Chondrocyte (in vitro differentiated cells): ENCODE measurements around the gene FERMT3. TPM values are rescaled to one million over a fixed set of nuclear protein-coding genes. Genes with fewer than 3 reads are reported as not detected.

Experiments
- DNase-seq: peaks from one replicate; pipeline ENCODE4 v3.0.0; 2021; ENCODE audit warnings: mixed read lengths, low spot score
- H3K27ac Mint-ChIP-seq: one replicate; pipeline ENCODE4 v1.8.0; 2021; ENCODE audit warnings: mild to moderate bottlenecking, moderate library complexity, mixed read lengths; ENCODE audit not compliant: unreplicated experiment
- H3K27me3 Mint-ChIP-seq: 2 replicates; pipeline ENCODE4 v1.8.0; 2021; ENCODE audit warnings: low read depth, mixed read lengths
- H3K36me3 Mint-ChIP-seq: 2 replicates; pipeline ENCODE4 v1.8.0; 2021; ENCODE audit warnings: low read depth, mixed read lengths
- H3K4me1 Mint-ChIP-seq: 2 replicates; pipeline ENCODE4 v1.8.0; 2021; ENCODE audit warnings: low read depth, mild to moderate bottlenecking, mixed read lengths
- H3K4me3 Mint-ChIP-seq: one replicate; pipeline ENCODE4 v1.8.0; 2021; ENCODE audit warnings: mild to moderate bottlenecking, moderate library complexity, mixed read lengths; ENCODE audit not compliant: unreplicated experiment
- H3K9me3 Mint-ChIP-seq: 2 replicates; pipeline ENCODE4 v1.8.0; 2021; ENCODE audit warnings: low read depth, mixed read lengths
- total RNA-seq: library from RNA; stranded (reverse); gene quantifications from 3 replicates; pipeline ENCODE4 v1.2.1, GENCODE V29; 2021
- TF ChIP-seq, protein P1 (sequence below): fragments of 200-600 bp; sonication (generic); IDR thresholded peaks from 2 replicates; pipeline ENCODE4 v1.5.0; 2021; ENCODE audit warnings: antibody characterized with exemption, mild to moderate bottlenecking, moderate library complexity

FERMT3 gene
- total RNA-seq, 1 donor from 2014 or later = 1.5 TPM

DNA sequence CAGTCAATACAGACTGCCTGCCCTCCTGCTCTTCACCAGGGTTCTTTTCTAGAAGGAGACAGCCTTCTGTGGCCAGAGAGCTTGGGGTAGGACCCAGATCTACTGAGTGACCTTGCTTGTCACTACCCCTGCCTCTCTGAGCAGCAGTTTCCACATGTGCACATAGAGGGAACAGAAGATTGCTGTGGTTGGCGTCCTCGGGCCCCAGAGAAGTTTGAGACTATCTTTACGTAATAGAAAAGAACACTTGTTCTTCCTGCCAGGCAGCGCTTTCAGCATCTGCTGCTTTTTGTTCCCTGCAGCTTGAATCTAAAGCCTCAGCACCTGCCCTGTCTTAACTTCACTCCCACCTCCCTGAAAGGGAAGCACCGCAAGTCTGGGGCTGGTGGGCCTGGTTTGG, 32.5 kb downstream of the FERMT3 start:
- no peaks in the 10 kb centered on the region for H3K27me3 Mint-ChIP-seq
- peak overlapping the region; percentile 15 for H3K27ac Mint-ChIP-seq
- no peak overlapping the region for H3K4me3 Mint-ChIP-seq
- H3K36me3 Mint-ChIP-seq = peaks cover 12% of the 10 kb centered on the region
- no peaks in the 10 kb centered on the region for H3K9me3 Mint-ChIP-seq
- H3K4me1 Mint-ChIP-seq = peaks cover 37% of the 10 kb centered on the region
- DNase-seq = no peak
- TF ChIP-seq, protein P1, sequence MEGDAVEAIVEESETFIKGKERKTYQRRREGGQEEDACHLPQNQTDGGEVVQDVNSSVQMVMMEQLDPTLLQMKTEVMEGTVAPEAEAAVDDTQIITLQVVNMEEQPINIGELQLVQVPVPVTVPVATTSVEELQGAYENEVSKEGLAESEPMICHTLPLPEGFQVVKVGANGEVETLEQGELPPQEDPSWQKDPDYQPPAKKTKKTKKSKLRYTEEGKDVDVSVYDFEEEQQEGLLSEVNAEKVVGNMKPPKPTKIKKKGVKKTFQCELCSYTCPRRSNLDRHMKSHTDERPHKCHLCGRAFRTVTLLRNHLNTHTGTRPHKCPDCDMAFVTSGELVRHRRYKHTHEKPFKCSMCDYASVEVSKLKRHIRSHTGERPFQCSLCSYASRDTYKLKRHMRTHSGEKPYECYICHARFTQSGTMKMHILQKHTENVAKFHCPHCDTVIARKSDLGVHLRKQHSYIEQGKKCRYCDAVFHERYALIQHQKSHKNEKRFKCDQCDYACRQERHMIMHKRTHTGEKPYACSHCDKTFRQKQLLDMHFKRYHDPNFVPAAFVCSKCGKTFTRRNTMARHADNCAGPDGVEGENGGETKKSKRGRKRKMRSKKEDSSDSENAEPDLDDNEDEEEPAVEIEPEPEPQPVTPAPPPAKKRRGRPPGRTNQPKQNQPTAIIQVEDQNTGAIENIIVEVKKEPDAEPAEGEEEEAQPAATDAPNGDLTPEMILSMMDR = no peak

DNA sequence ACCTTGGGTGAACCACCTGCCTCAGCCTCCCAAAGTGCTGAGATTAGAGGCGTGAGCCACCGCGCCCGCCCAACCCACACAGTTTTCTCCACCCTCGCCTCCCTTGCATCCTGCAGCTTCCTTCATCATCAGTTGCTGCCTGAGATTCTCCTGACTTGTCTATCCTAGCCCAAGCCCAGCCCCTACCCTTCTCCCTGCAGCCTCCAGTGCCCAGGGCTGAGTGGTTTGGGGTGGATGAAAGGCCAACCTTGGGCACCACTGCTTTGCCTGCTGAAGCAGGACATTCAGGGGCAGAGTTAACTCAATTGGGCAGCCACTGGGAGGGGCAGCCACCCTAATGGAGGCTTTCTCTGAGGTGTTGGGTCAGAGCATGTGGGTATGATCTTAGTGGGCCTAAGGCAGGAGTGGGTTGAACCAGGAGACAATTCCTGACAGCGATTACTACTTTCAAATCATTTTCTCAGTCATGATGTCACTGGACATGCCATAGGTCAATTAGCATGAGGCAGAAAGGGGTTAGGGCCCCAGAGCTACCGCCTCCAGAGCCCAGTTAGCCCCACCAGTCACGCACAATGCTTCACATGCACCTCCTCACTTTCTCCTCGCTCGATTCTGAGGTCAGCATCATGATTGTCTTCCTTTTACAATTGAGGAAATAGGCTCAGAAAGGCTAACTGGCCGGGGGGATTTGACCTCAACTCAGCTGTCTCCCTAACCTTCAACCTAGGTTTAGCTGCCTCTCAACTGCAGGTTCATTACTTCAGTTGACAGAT, 33.3 kb downstream of the FERMT3 start:
- no peak for DNase-seq
- Mint-ChIP-seq H3K27me3 (no peaks in the 10 kb centered on the region), H3K9me3 (no peaks in the 10 kb centered on the region), H3K4me3 (peak overlapping the region; percentile 87), H3K27ac (peak overlapping the region; percentile 95), H3K36me3 (peaks cover 12% of the 10 kb centered on the region), H3K4me1 (peaks cover 41% of the 10 kb centered on the region)
- TF ChIP-seq, protein P1 = no peak

DNA sequence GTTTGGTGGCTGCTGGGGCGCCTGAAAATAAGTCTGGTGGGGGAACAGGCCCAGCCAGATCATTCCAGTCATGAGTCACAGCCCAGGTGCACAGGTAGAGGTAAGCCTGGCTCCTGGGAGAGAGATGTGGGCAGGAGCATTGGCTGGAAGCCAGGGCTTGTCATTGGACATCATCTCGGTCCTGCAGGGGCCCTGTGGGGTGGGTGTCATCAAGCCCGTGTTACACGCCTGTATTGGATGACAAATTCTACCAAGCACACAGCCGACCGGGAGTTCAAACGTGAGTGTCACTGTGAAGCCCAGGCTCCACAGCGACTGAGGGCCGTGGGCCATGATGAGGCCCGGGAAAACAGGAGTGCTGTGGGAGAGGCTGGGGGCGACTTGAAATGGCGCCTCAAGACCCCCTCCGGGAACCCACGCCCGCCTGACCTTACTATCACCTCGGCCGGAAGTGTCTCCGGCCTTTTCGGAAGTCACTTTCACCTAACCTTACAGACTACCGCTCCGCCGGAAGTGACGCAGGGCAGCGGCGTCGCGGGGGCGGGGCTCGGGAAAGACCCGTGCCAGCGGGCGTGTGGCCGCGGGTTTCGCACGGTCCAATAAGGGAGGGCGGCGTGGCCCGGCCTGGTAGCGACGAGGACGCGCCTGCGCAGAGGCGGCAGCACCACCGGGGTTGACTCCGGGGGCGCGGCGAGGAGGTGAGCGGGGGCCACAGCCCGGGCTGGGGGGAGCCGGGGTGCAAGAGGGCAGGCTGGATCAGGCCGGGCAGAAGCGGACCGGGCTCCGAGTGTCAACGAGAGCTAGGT, 34.1 kb downstream of the FERMT3 start, which contains the start of gene FKBP2:
Gene FKBP2, plus strand, starts transcription at position 661 of the 806 bp plus-strand sequence. CDS start 1,293 bp downstream, outside the sequence.
- no peaks in the 10 kb centered on the region for H3K27me3 Mint-ChIP-seq
- H3K27ac Mint-ChIP-seq = peak within 1 kb of the TSS; percentile 95

DNA sequence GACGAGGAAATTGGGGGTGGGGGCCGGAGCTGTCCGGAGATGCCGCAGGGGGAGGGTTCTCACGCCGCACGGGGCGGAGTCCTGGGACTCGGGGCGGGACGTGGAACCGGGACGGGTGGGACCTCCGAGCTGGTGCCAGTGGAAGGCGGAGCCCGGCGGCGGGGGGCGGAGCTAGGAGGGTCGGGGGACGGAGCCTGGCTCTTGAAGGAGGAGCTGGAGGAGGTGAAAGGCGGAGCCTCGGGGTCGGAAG, 34.6 kb downstream of the FERMT3 start:
- Mint-ChIP-seq H3K27me3 (no peaks in the 10 kb centered on the region), H3K36me3 (peaks cover 12% of the 10 kb centered on the region), H3K9me3 (no peaks in the 10 kb centered on the region), H3K4me1 (peaks cover 37% of the 10 kb centered on the region), H3K4me3 (peak overlapping the region; percentile 87), H3K27ac (peak overlapping the region; percentile 95)
- TF ChIP-seq, protein P1 = no peak
- no peak for DNase-seq

More for the DNA sequence above, 34.1 kb downstream of the FERMT3 start, which contains the start of gene FKBP2:
- Mint-ChIP-seq H3K9me3 (no peaks in the 10 kb centered on the region), H3K36me3 (peaks cover 12% of the 10 kb centered on the region), H3K4me3 (peak within 1 kb of the TSS; percentile 87), H3K4me1 (peaks cover 38% of the 10 kb centered on the region)
- DNase-seq = peak; percentile 99
- TF ChIP-seq, protein P1 = no peak
